GM19397 (cell line): ENCODE results near the gene LRRC41.

Experiments
- ATAC-seq: cut with Tn5 transposase; IDR thresholded peaks from one replicate; pipeline ENCODE4 v1.9.1; 2021; ENCODE audit warnings: mild to moderate bottlenecking, moderate library complexity; ENCODE audit not compliant: unreplicated experiment

LRRC41 gene

GRCh38 chr1:46288485-46289133 is 14.8 kb downstream of the LRRC41 start:
- no peak for ATAC-seq

GRCh38 chr1:46285730-46286477 is 17.5 kb downstream of the LRRC41 start:
- no peak for ATAC-seq

- ATAC-seq: no peak
Measured at GRCh38 chr1:46284597-46285564, 18.5 kb downstream of the LRRC41 start.

GRCh38 chr1:46284058-46284457 is 19.4 kb downstream of the LRRC41 start:
- ATAC-seq: no peak

- ATAC-seq: no peak
Measured at GRCh38 chr1:46281021-46281420, 22.4 kb downstream of the LRRC41 start.

- no peak for ATAC-seq
Measured at GRCh38 chr1:46280092-46280491, 23.3 kb downstream of the LRRC41 start.

GRCh38 chr1:46278807-46279206 is 24.6 kb downstream of the LRRC41 start:
- no peak for ATAC-seq

GRCh38 chr1:46277658-46278373 is 25.6 kb downstream of the LRRC41 start:
- ATAC-seq: no peak

- no peak for ATAC-seq
Measured at GRCh38 chr1:46275030-46275337, 28.4 kb downstream of the LRRC41 start.

GRCh38 chr1:46274225-46275029 is 29.0 kb downstream of the LRRC41 start:
- no peak for ATAC-seq

GRCh38 chr1:46268578-46268977 is 34.8 kb downstream of the LRRC41 start:
- ATAC-seq: no peak

- no peak for ATAC-seq
Measured at GRCh38 chr1:46263146-46263545, 40.3 kb downstream of the LRRC41 start.

- ATAC-seq: no peak
Measured at GRCh38 chr1:46262508-46262907, 40.9 kb downstream of the LRRC41 start.

GRCh38 chr1:46256523-46256922 is 46.9 kb downstream of the LRRC41 start:
- ATAC-seq: no peak

GRCh38 chr1:46254668-46255067 is 48.7 kb downstream of the LRRC41 start:
- no peak for ATAC-seq

GRCh38 chr1:46248122-46248920 is 55.1 kb downstream of the LRRC41 start:
- no peak for ATAC-seq

GRCh38 chr1:46247436-46248121 is 55.8 kb downstream of the LRRC41 start, which contains the start of gene RAD54L:
TSS of gene RAD54L (plus strand) at chr1:46247763. CDS start at chr1:46248406, 643 bp downstream.
- ATAC-seq: peak; percentile 93
